Esophagus squamous epithelium (tissue), 5 donors: ENCODE measurements around the gene SLC25A44. TPM values are rescaled to one million over a fixed set of nuclear protein-coding genes. Genes with fewer than 3 reads are reported as not detected.
A peak's percentile ranks its signal among the peaks of the same experiment; 100 is the strongest.

ENCODE experiments used
- DNase-seq: peaks from one replicate; lab custom pipeline; 2025; lab: John Stamatoyannopoulos, UW
- H3K27ac ChIP-seq, 4 donors: fragments of 200-600 bp; sonication (generic); one replicate each; pipeline ENCODE4 v1.5.1; 2016 to 2019; ENCODE audit warnings: mild to moderate bottlenecking in 1 of 4
- H3K27me3 ChIP-seq, 4 donors: fragments of 200-600 bp; sonication (generic); 1 replicate in 3 of 4; 2 replicates in 1 of 4; pipeline versions ENCODE4 v1.5.1 to v1.6.0; 2017 to 2021; ENCODE audit warnings: antibody characterized with exemption in 1 of 4
- H3K36me3 ChIP-seq, 3 donors: fragments of 200-600 bp; sonication (generic); one replicate each; pipeline ENCODE4 v1.5.1; 2016 to 2019
- H3K4me1 ChIP-seq, 3 donors: fragments of 200-600 bp; sonication (generic); one replicate each; pipeline ENCODE4 v1.5.1; 2017 to 2019
- H3K4me3 ChIP-seq, 4 donors: fragments of 200-600 bp; sonication (generic); 1 replicate in 3 of 4; 2 replicates in 1 of 4; pipeline ENCODE4 v1.5.1; 2016 to 2019; ENCODE audit warnings: mild to moderate bottlenecking in 2 of 4, moderate library complexity in 1 of 4
- H3K9me3 ChIP-seq, 3 donors: fragments of 200-600 bp; sonication (generic); one replicate each; pipeline ENCODE4 v1.5.1; 2016 to 2019
- POLR2A ChIP-seq, 4 donors: fragments of 450-650 bp; IDR thresholded peaks; one replicate each; pipeline ENCODE4 v1.6.1; 2017; ENCODE audit warnings: antibody characterized with exemption in 4 of 4, mild to moderate bottlenecking in 4 of 4, moderate library complexity in 3 of 4
- WGBS, 2 donors: methylation state at CpG; one replicate each; pipeline ENCODE4 v1.1.5; 2018; 5-methylcytosine and 5-hydroxymethylcytosine counted together
- intact Hi-C: fragments of 100-400 bp; cut with DNase I; formaldehyde crosslinking; loops from one replicate; pipeline ENCODE4 v1.15.0; 2022
- total RNA-seq, 4 donors: library from RNA; depleted of rRNA; stranded (reverse); fragments of >200 nt; gene quantifications; one replicate each; pipeline ENCODE4 v1.1.0, GENCODE V29; 2016
- TF ChIP-seq, protein P1 (sequence below), 6 experiments: fragments of 450-650 bp in 4 of 6; fragments of 200-600 bp in 2 of 6; sonication (generic) in 2 of 6; IDR thresholded peaks; one replicate each; pipeline ENCODE4 v1.5.1; 2016 to 2019; ENCODE audit warnings: antibody characterized with exemption in 6 of 6, mild to moderate bottlenecking in 4 of 6, moderate library complexity in 4 of 6
- donor health status: DM: yes; HTN: yes; CAD: no.

SLC25A44 gene
- total RNA-seq, 4 donors from 2014 or later, result 10.5 to 17.7 (median 15.7) TPM

DNA sequence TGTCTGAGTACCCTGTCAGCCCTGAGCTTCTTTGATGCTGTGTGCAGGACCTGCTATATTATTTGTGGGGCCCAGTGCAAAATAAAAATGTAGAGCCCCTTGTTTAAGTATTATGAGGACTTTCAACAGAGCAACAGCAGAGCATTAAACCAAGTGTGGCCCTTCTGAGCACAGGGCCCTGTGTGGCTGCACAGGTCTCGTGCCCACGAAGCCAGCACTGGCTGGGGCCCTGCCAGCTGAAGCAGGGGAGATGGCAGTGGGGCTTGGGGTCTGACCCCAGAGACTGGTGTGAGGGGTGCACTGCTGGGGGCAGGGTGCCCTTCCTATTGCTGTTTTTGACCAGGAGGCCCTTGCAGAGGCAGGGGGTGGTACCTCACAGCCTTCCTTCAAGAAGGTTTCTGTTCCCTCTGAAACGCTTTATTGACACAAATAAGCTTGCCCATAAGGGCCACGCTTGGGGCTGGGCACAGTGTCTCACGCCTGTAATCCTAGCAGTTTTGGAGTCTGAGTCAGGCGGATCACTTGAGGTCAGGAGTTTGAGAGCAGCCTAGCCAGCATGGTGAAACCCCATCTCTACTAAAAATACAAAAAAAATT is 42.7 kb upstream of the SLC25A44 start:
- peaks cover 0 to under 1% (median 0%) of the 10 kb centered on the region in 3 donors for H3K36me3 ChIP-seq
- intact Hi-C loops, result no loop called here
- no peak overlapping the region for H3K4me3 ChIP-seq
- 33 to 45% methylated on average over 1 to 6 of the region's 6 CpGs for WGBS, 2 donors
- H3K27ac ChIP-seq, result peak overlapping the region in 3 of 4 donors; percentile 22 to 90 (median 87)
- H3K4me1 ChIP-seq, result peaks cover 27 to 85% (median 34%) of the 10 kb centered on the region in 3 donors
- no peaks in the 10 kb centered on the region for H3K9me3 ChIP-seq
- no peak for DNase-seq
- no peak for TF ChIP-seq POLR2A (IDR thresholded peaks at IDR 0.05)
- H3K27me3 ChIP-seq, result peaks cover 0 to 21% (median 0%) of the 10 kb centered on the region in 4 donors

DNA sequence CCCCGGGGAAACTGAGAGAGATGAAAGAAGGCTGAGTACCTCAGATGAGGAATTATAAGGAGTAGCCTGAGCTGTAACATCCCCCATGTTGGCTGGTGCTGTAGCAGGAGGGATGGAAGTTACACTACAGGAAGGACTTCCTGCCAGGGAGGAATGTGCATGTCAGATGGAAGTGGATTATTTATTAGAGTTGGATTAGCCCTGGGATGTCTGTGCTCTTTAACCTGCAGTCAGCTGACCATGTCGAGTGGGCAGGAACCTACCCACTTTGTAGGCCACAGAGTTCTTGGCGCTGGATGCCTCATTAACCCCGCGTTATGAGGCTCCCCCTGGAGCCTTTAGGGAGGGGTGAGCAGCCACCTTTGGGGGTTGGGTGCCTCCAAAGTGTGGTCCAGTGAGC is 41.3 kb upstream of the SLC25A44 start:
- no peak overlapping the region for H3K4me3 ChIP-seq
- TF ChIP-seq, protein P1, sequence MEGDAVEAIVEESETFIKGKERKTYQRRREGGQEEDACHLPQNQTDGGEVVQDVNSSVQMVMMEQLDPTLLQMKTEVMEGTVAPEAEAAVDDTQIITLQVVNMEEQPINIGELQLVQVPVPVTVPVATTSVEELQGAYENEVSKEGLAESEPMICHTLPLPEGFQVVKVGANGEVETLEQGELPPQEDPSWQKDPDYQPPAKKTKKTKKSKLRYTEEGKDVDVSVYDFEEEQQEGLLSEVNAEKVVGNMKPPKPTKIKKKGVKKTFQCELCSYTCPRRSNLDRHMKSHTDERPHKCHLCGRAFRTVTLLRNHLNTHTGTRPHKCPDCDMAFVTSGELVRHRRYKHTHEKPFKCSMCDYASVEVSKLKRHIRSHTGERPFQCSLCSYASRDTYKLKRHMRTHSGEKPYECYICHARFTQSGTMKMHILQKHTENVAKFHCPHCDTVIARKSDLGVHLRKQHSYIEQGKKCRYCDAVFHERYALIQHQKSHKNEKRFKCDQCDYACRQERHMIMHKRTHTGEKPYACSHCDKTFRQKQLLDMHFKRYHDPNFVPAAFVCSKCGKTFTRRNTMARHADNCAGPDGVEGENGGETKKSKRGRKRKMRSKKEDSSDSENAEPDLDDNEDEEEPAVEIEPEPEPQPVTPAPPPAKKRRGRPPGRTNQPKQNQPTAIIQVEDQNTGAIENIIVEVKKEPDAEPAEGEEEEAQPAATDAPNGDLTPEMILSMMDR (IDR thresholded peaks at IDR 0.05), result no peak
- TF ChIP-seq POLR2A (IDR thresholded peaks at IDR 0.05), result no peak
- H3K27ac ChIP-seq, result peak overlapping the region in 3 of 4 donors; percentile 79 to 90 (median 87)
- no peaks in the 10 kb centered on the region for H3K9me3 ChIP-seq
- DNase-seq, result no peak
- H3K36me3 ChIP-seq, result peaks cover 0 to 15% (median 0%) of the 10 kb centered on the region in 3 donors
- peaks cover 0 to 21% (median 0%) of the 10 kb centered on the region in 4 donors for H3K27me3 ChIP-seq
- 35 to 53% methylated on average over 2 to 5 of the region's 5 CpGs for WGBS, 2 donors
- intact Hi-C loops, result no loop called here
- H3K4me1 ChIP-seq, result peaks cover 16 to 70% (median 22%) of the 10 kb centered on the region in 3 donors

DNA sequence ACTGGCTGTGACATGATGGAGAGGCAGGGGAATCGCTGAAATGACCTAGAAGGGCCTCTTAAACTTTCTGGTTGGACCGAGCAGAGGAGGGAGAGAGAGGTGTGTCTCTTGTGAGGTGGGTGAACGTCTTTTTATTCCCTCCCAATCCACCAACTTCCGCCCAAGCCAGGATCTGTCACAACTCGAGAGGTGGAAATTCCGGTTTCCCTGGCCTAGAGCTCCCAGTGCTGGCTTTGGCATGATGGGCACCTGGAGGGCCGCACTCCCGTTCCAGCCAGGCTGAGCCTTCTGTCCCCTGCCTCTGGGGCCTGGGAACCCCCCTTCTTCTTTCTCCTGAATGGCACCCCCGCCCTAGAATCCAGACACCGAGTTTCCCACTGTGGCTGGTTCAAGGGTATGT is 40.5 kb upstream of the SLC25A44 start, which contains the start of gene SEMA4A:
Gene SEMA4A, plus strand, starts transcription at position 224 of the 400 bp plus-strand sequence. CDS start 994 bp downstream, outside the sequence.
- H3K27ac ChIP-seq, result peak within 1 kb of the TSS; percentile 61 to 90 (median 83)
- peaks cover 0 to 21% (median 0%) of the 10 kb centered on the region in 4 donors for H3K27me3 ChIP-seq
- H3K9me3 ChIP-seq, result no peaks in the 10 kb centered on the region
- H3K4me3 ChIP-seq, result peak within 1 kb of the TSS; percentile 26 to 59 (median 46)
- intact Hi-C loops, result no loop called here
- peaks cover 0 to 22% (median 0%) of the 10 kb centered on the region in 3 donors for H3K36me3 ChIP-seq
- DNase-seq, result no peak
- TF ChIP-seq POLR2A (IDR thresholded peaks at IDR 0.05), result no peak
- TF ChIP-seq, protein P1 (IDR thresholded peaks at IDR 0.05), result no peak
- WGBS, 2 donors, result 31 to 59% methylated on average over 5 to 8 of the region's 10 CpGs
- H3K4me1 ChIP-seq, result peaks cover 16 to 63% (median 22%) of the 10 kb centered on the region in 3 donors

DNA sequence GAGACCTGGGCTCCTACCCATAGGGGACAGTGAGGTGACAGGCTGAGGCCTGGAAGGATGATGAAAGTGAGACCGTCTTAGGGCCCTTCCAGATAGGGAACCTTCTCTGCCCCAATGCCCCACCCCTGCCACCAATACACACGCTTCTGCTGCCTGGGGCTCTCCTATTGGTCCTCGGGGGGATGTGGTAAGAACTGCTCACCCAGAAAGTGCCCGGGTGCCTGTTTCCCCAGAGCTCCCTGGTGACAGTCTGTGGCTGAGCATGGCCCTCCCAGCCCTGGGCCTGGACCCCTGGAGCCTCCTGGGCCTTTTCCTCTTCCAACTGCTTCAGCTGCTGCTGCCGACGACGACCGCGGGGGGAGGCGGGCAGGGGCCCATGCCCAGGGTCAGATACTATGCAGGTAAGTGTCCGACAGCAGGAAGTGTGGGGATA is 39.6 kb upstream of the SLC25A44 start:
- no peak for DNase-seq
- Histone ChIP-seq H3K9me3 (no peaks in the 10 kb centered on the region), H3K4me3 (peak overlapping the region in 3 of 4 donors; percentile 45 to 59 (median 46)), H3K4me1 (peaks cover 16 to 58% (median 22%) of the 10 kb centered on the region in 3 donors), H3K36me3 (peaks cover 0 to 32% (median 0%) of the 10 kb centered on the region in 3 donors), H3K27me3 (peaks cover 0 to 17% (median 0%) of the 10 kb centered on the region in 4 donors), H3K27ac (peak overlapping the region; percentile 16 to 90 (median 83))
- peak in 1 of 4 donors; percentile 28 for TF ChIP-seq POLR2A (IDR thresholded peaks at IDR 0.05)
- TF ChIP-seq, protein P1 (IDR thresholded peaks at IDR 0.05), result no peak
- WGBS, 2 donors, result 60 to 67% methylated on average over 8 of the region's 11 CpGs
- intact Hi-C loops, result no loop called here

DNA sequence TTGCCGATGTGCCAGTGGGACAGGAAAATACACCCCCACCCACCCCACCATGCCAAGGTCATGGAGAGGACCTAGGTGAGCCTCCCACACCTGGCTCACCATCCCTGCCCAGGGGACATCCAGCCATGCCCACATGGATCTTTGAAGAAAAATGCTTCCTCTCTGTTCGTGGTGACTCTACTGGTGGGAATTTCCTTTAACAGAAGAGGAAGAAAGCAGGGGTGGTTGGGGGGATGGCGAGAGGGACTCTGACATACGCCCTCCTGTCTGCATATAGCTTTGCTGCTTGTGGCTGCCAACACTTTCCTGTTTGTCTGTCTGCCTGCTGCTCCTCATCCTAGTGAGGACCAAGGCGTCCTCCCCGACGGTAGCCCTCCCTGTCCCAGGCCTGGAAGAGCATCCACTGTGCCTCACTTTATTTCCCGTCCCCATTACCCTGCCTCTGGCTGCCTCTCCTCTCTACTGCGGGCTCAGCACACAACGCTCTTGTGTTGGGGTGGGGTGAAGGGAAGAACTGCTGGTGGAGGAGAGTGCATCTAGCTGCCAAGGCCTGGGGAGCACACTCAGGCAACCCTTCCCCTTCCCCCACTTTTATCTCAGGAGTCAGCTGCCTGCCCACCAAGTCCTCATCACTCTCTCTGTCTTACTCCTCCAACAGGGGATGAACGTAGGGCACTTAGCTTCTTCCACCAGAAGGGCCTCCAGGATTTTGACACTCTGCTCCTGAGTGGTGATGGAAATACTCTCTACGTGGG is 38.0 kb upstream of the SLC25A44 start:
- H3K36me3 ChIP-seq, result peaks cover 0 to 48% (median 0%) of the 10 kb centered on the region in 3 donors
- peaks cover 0 to 2% (median 0%) of the 10 kb centered on the region in 4 donors for H3K27me3 ChIP-seq
- no peak overlapping the region for H3K27ac ChIP-seq
- peaks cover 16 to 59% (median 22%) of the 10 kb centered on the region in 3 donors for H3K4me1 ChIP-seq
- H3K9me3 ChIP-seq, result no peaks in the 10 kb centered on the region
- 49 to 67% methylated on average over 4 to 12 of the region's 12 CpGs for WGBS, 2 donors
- H3K4me3 ChIP-seq, result no peak overlapping the region
- DNase-seq, result no peak
- TF ChIP-seq, protein P1 (IDR thresholded peaks at IDR 0.05), result no peak
- no peak for TF ChIP-seq POLR2A (IDR thresholded peaks at IDR 0.05)
- intact Hi-C loops, result no loop called here
